HL-60/S4 treated with retinoic acid at 250 ng/mL for 4 days and 3 days (cell line): ENCODE measurements around the gene SYNGR3.
"Not testable (repeated sequence)": the region's sequence is repeated elsewhere in the genome, so short reads cannot be mapped to it uniquely, and the experiment has no call there.

Experiments
- in situ Hi-C: fragments of 300-500 bp; cut with MboI; formaldehyde crosslinking; loops from 2 replicates; pipeline ENCODE4 v1.7.0; 2022; ENCODE audit warnings: low sequenced_read_pairs

Gene SYNGR3, protein sequence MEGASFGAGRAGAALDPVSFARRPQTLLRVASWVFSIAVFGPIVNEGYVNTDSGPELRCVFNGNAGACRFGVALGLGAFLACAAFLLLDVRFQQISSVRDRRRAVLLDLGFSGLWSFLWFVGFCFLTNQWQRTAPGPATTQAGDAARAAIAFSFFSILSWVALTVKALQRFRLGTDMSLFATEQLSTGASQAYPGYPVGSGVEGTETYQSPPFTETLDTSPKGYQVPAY

DNA sequence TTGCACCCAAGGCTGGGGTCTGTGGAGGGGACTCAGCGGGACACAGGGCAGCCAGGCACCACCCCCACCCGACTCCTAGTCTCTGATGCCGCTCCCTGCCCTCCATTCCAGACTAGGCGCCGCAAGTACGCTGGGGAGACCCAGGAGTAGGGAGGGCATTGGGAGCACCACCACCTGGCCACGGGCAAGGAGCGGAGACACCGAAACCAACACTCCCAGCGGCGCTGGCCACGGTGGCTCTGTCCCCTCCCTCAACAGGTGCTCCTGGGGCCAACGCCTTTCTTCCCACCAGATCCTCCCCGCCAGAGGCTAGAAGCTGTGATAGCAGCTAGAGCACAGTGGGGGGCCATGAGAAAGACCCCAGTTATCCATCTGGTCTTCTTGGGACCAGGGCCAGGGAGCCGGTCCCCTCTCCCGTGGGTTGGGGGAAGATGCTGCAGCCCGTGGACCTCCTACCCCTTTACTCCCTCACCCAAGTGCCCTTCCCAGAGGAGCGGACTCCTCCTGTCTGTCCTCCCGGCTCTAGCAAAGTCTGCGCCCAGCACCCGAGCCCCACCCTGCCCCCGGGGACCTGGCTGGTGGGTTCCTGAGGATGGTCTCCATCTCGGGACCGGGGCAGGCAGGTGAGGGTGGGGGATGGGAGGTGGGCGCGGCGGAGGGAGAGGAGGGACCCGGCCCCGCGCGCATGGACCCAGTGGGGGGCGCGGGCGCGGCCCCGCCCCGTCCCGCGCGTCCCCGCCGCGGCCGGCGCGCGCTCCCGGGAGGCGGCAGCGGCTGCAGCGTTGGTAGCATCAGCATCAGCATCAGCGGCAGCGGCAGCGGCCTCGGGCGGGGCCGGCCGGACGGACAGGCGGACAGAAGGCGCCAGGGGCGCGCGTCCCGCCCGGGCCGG lies at the start of gene SYNGR3:
Gene SYNGR3 (plus strand): TSS at position 762 of the 892 bp plus-strand sequence. CDS start 133 bp downstream, outside the sequence.
- in situ Hi-C loops: no loop called here

DNA sequence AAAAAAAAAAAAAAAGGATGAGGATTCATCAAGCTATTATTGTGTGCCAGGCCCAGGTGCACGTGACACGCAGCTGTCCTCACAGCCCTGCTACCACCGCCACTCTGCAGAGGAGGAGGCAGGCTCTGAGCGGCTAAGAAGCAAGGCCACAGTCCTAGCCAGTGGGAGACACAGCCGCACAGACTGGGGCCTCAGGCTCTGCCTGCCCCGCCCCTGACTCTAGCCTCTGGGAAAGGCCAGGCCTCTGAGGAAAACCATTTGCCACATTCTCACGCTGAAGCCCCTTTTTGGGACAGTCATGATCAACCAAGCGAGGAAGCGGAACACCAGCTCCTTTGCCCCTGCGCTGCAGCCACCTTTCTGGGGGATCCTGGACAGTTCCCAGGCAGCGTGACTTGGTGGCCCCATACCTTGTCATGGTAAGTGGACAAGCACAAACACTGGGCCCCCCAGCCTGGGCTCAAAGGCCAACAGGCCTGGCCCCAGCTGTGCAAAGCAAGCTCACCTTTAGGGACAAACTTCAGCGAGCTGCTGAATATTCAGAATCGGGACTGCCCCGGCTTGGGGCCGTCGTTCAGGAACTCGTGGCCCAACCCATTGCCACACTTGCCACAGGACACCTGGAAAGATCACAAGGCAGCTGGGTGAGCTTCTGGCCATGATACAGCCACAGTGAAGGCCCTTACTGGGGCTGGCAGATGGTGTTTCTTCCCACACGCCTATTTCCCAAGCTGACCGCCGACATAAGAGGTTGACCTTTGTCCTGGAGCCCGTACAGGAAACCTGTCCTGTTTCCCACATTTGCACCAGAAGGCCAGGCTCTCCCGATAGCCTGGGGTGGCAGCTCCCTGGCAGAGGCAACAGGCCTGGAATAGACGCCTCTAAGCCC lies 49.3 kb upstream of the SYNGR3 start:
- in situ Hi-C loops: no loop called here

DNA sequence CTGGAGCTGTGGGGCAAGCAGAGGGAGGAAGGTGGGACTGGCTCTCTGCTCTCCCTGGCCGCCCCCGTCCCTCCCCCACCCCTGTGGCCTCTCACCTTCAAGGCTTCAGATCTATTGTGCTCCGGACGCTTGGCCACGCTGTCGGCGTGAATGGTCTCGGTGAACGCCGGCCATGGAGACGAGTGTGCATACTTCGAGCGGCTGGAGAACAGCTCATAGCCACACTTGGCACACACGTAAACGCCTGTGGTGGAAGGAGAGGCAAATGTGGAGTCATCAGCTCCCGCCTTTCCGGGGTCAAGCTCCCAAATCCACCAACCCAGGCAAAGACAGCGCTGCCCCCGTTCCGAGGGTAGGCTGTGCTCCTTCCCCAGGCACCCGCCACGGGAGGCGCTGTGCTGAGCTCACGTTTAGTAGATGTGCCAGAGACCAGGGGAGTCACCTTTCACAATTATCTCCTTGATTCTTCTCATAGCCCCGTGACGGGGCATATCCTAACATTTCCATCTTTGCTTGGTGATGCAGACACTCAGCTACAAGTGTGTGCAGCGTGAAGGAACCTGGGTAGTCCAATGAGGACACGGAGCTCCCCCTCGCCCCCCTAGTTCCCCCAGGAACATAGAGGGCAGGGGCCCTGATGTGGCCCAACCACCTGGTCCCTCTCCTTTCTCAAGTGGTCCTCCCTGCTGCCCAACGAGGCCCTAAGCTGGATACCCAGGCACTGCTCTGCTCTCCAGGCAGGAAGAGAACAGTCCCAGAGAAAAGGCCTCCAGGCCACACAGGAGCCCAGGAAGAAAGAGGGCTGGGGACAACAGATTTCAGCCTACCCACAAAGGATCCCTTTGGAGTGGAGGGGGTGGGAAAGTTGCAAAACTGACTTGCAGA lies 48.4 kb upstream of the SYNGR3 start:
- in situ Hi-C loops: no loop called here

DNA sequence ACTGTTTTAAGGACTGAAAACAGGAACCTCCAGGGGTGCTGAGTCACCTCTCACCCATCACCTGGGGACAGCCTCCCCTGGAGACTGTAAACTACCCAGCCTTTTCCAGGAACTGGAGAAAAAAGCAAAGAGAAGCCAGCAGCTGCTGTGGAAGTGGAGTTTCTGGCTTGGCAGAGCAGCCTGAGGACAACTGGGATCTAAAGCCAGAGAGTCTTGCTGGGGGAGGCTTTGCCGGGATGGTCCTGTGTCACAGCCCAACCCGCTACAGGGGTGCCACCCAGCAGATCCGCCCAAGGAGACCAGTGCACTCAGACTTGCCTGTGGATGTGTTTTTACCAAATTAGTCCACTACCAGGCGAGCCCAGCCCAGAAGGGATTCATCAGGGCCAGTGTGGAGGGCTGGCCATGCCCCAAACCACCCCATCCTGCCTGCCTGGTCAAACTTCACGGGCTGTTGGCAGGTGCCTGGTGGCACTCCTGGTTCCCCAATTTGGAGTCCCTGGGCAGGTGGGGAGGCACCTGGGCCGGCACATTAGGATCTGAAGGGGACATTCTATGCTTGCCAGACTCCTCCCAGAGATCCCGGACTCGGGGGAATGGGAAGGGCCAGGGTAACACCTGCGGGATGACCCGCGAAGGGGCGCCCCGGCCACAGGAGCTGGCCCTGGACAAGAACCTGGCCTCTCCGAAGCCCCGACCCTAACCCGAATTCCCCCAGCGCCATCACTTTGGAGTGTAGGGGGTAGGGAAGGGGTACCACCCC lies 47.5 kb upstream of the SYNGR3 start:
- in situ Hi-C loops: no loop called here

DNA sequence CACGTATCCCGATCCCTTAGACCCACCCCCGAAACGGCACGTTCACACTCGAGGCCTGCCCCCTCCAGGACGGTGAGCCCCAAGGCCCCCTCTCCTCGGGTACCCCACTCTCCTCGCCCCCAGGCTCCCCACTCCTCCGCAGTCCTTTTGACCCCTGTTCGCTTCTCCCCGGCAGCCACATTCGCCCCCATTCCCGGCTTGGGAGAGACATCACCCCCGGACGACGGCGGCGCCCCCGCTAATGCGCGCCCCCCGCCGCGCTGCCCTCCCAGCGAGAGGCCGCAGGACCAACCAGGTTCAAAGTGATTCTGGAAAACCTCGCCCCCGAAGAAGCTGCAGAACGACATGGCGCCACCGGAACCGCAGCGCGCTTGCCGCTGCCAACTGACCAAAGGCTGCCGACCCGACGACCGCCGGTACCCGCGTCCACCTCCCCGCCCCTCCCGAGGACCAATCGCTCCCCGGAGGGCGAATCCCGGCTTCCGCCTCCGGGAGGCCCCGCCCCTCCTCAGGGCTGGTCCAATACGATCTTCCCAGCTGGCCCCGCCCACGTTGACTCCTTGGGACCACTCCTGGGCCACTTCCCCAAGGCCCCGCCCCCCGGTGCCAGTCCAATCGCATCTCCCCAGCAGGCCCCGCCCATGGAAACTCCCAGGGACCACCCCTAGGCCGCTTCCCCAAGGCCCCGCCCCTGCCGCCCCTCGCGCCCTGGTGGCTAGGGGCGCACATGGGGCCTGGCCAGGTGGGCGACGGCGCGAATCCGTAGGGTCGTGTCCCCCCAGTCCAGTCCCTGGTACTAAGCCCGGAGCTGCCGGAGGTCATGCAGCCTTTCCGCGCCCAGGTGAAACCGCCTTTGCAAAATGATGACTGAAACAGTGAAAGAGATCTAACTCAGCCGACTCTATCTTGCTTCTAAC lies 46.7 kb upstream of the SYNGR3 start, which contains the start of gene MSRB1:
Gene MSRB1 (minus strand): TSS at position 390 of the 917 bp plus-strand sequence. CDS start 43 bp downstream, at position 347.
- in situ Hi-C loops: no loop called here

DNA sequence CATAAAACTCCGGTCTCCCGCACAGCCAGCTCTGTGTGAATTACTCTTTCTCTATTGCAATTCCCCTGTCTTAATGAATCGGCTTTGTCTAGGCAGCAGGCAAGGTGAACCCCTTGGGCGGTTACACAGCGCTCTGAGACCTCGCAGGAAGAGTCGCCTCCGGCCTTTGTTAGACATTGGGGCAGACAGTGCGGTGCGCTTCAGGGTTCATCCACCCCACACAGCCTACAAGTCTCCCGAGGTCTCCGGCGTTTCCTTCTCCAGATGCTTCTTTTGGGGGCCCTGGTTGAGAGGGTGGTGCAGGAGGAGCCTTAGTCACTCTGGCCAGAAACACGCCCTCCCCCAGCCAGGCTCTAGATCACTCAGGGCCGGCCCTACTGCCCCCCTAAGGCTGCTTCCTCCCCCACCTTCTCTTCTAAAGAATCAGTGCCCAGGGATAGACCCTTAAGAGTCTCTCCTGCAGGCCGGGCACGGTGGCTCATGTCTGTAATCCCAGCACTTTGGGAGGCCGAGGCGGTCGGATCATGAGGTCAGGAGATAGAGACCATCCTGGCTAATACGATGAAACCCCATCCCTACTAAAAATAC lies 45.1 kb upstream of the SYNGR3 start:
- in situ Hi-C loops: no loop called here

DNA sequence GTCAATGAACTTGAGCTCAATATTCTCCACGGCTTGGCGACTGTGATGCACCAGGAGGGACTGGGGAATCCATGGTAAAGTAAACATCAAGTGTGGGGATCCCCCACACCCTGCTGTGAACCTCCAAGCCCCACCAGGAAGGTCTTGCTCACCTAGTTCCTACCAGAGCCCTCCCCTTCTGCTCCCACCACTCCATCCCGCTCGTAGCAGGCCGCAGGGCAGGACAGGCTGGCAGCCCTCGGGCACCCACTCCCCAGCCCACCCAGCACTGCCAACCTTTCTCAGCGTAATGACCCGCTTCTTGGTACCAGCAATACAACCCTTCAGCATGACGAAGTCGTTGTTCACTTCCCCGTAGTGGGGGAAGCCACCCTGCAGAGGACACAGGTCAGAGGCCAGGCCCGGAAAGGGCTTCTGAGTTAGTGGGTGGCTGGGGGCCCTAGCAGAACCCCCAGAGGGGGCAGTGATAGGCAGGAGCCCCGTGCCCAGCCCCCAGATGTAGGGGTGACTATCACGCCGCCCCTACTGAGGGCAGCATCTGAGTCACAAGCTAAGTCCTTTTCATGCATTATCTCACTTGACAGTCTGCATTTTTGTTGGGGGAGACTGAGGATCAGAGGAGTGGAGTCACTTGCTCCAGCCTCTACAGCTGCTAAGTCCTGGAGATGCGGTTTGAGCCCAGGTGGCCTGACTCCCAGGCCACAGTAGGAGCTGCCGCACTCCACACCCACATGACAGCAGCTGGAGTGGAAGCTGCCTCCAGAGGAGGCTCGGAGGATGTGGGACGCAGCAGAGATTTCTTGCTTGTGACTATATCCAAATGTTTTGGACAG lies 44.0 kb upstream of the SYNGR3 start:
- in situ Hi-C loops: no loop called here

DNA sequence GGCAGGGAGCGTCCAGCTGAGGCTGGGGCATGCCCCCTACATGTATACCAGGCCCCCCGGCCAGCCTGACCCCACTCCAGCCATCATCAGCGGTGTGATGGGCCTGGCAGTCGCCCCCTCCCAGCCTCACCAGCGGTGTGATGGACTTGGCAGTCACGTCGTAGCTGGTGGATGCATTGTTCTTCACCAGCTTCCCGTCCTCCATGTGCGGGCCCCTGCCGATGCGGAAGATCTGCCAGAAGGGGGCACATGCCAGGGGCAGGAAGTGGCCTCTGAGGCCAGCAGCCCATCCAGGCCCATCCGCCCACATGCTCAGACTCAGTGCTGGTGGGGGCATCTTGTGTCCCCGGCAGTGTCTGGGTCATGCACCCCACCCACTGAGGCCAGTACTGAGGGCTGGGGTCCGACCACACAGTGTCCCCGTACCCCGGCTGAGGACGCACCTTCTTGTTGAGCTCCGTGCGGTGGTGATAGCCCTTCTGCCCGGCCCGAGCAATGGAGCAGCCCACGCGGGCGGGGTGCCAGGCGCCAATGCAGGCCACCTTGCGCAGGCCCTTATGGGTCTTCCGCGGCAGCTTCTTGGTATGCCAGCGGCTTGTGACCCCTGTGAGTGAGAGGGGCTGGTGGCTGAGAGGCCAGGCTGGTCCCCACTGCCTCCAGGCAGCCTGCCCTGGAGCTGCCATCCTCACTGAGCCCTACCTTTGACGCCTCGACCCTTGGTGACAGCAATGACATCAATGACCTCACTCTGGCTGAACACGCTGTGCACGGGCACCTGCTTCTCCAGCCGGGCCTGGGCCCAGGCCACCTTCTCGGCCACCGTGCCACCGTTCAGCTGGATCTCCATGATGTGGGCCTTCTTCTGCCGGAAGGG lies 43.0 kb upstream of the SYNGR3 start:
- in situ Hi-C loops: no loop called here

DNA sequence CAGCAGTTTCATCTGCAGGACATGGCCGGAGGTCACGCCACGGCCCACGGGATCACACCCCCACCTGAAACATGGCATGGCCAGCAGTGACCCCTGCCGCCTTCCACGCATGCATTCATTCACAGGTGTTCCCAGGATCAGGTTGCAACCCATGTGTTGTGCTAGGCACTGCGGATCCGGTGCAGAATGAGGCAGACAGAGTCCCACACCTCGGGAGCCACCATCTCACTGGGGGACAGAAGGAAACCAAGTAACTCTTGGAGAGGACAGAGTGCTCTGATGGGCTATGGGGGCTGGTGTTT lies 42.5 kb upstream of the SYNGR3 start:
- in situ Hi-C loops: no loop called here

DNA sequence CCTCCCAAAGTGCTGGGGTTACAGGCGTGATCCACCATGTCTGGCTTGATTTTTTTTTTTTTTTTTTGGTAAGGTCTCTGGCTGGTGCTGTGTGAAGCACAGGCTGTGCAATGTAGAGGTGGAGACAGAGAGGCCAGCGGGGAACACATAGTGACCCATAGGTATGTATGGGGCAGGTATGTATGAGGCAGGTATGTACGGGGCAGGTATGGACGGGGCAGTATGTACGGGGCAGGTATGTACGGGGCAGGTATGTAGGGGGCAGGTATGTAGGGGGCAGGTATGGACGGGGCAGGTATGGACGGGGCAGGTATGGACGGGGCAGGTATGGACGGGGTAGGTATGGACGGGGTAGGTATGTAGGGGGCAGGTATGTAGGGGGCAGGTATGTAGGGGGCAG lies 40.3 kb upstream of the SYNGR3 start:
- in situ Hi-C loops: no loop called here

DNA sequence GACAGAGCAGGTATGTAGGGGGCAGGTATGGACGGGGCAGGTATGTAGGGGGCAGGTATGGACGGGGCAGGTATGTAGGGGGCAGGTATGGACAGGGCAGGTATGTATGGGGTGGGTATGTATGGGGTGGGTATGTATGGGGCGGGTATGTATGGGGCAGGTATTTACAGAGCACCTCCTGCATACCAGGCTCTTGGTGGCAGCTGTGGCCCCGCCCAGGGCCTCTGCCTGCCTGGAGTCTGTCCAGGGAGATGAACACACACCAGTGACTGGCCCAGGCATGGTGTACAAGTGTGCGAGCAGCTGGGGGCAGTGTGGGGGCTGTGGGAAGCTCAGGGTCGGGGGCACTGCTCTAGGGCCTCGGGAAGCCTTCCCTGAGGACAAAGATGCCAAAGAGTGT lies 39.7 kb upstream of the SYNGR3 start:
- in situ Hi-C loops: no loop called here

DNA sequence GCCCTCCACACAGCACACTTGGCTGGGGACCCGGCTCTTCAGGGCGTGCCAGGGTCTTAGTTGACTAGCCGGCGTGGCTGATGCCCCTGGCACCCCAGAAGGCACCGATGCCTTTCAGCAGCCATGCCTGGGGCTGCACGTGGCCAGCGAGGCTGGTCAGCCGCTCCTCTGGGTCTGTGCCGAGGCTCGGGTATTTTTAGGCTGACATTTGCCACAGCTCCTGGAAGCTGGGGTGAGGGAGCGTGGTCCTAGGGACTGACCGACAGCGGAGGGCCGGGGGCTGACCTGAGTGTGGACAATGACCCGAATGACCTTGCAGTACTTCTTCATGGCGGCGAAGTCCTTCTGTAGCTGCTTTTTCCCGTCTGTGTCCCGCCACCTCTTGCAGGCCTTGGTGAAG lies 39.2 kb upstream of the SYNGR3 start:
- in situ Hi-C loops: no loop called here

DNA sequence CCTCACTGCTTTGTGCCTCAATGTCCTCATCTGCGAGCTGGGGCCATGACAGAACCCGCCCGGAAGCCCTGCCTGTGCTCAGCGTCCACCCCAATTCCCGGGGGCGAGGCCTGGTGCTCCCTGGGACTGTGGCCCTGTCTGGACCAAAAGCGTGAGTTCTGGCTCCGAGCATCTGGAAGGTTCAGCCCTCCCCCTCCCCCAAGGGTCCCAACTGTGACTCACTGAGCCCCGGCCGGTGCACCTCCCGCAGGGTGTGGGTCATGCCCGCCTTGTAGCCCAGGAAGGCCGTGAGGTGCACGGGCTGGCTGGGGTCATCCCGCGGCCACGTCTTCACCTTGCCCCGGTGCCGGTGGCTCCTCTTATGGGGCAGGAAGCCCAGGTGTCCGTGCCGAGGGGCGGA lies 36.0 kb upstream of the SYNGR3 start:
- in situ Hi-C loops: no loop called here

DNA sequence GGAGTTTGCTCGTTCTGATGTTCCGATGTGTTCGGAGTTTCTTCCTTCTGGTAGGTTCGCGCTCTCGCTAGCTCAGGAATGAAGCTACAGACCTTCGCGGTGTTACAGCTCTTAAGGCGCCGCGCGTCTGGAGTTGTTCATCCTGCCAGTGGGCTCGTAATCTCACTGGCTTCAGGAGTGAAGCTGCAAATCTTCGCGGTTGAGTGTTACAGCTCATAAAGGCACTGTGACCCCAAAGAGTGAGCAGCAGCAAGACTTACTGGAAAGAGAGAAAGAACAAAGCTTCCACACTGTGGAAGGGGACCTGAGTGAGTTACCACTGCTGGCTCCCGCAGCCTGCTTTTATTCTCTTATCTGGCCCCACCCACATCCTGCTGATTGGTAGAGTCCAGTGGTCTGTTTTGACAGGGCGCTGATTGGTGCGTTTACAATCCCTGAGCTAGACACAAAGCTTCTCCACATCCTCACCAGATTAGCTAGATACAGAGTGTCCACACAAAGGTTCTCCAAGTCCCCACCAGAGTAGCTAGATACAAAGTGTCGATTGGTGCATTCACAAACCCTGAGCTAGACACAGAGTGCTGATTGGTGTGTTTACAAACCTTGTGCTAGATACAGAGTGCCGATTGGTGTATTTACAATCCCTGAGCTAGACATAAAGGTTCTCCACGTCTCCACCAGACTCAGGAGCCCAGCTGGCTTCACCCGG lies 32.2 kb upstream of the SYNGR3 start:
- in situ Hi-C loops: not testable (repeated sequence)

DNA sequence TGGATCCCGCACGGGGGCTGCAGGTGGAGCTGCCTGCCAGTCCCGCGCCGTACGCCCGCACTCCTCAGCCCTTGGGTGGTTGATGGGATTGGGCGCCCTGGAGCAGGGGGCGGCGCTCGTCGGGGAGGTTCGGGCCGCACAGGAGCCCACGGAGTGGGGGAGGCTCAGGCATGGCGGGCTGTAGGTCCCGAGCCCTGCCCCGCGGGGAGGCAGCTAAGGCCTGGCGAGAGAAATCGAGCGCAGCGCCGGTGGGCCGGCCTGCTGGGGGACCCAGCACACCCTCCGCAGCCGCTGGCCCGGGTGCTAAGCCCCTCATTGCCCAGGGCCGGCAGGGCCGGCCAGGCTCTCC lies 31.7 kb upstream of the SYNGR3 start:
- in situ Hi-C loops: not testable (repeated sequence)

DNA sequence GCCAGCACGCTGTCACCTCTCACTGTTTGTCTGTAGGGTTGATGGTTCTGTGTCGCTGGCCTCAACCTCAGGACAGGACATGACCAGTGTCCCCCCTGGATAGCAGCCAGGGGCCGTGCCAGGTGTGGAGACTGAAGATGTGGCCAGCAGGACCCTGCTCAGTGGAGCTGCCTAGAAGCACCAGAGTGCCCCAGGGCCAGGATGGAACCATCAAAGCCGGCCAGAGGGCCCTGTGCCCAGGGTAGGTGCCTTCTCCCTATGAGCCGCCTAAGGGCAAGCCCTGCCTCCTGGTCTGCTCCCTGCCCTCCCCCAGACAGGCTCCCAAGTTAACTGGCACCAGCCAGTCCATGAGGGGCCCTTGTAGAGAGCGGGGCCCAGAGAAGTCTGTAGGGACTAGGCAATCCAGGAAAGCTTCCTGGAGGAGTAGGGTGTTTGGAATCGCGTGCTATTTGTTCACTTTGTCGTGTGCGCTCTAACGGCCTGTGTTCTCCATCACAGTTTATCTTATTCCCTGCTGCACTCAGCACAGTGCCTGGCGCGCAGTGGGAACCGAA lies 31.0 kb upstream of the SYNGR3 start:
- in situ Hi-C loops: no loop called here
